HepG2 (cell line): ENCODE data around the gene PHLPP2. TPM values are rescaled to one million over a fixed set of nuclear protein-coding genes. Genes with fewer than 3 reads are reported as not detected.
A peak's percentile ranks its signal among the peaks of the same experiment; 100 is the strongest.

Experiments used
- ATAC-seq: fragments of 200-7000 bp; cut with Tn5 transposase; 3 replicates; pipeline ENCODE4 v1.9.1; 2020; ENCODE audit warnings: mild to moderate bottlenecking, moderate library complexity
- BruUV-seq: library from RNA; stranded (reverse); fragments of 400-500 nt; replicated peaks from 2 replicates; lab custom pipeline; 2021; lab: Mats Ljungman, UMichigan
- CTCF ChIA-PET: fragments of 300-600 bp; formaldehyde crosslinking; extraction: SDS; loops from one replicate; lab custom pipeline; 2021; ENCODE audit warnings: low total read pairs, inconsistent platforms, low intra/inter-chr PET ratio; lab: Yijun Ruan, JAX
- POLR2A ChIA-PET: fragments of 350-600 bp; sonication (Branson Sonifier 250); formaldehyde crosslinking; loops from one replicate; lab custom pipeline; 2020; ENCODE audit warnings: antibody characterized with exemption, inconsistent platforms; lab: Yijun Ruan, JAX
- DNase-seq: peaks from one replicate; pipeline ENCODE4 v3.0.0-alpha.2; 2015; ENCODE audit warnings: low spot score
- FAIRE-seq: peaks from 3 replicates; lab custom pipeline; 2011; peaks lifted over from hg19 to GRCh38; lab: Jason Lieb, UNC
- H2AFZ ChIP-seq: one replicate; pipeline ENCODE4 v1.6.1; 2011; ENCODE audit warnings: low read length, inconsistent platforms
- H3K27ac ChIP-seq: fragments of 300-600 bp; 3 replicates; pipeline ENCODE4 v1.8.0; 2011; ENCODE audit warnings: mixed run types, mild to moderate bottlenecking, mixed read lengths, low read length, inconsistent platforms; ENCODE audit not compliant: insufficient read depth; ENCODE audit errors: extremely low read length
- H3K27me3 ChIP-seq, 2 experiments: fragments of 200-600 bp in 1 of 2; 2 replicates in 1 of 2; 3 replicates in 1 of 2; pipeline versions ENCODE4 v1.6.0 to v1.8.0; 2011; ENCODE audit warnings: low read length in 2 of 2, mild to moderate bottlenecking in 2 of 2, moderate library complexity in 2 of 2, inconsistent platforms in 1 of 2; ENCODE audit not compliant: insufficient read depth in 2 of 2, control insufficient read depth in 1 of 2
- H3K36me3 ChIP-seq, 2 experiments: fragments of 200-600 bp in 1 of 2; replicated peaks in 1 of 2; 2 replicates in 1 of 2; 3 replicates in 1 of 2; pipeline versions ENCODE4 v1.5.1 to v1.8.0; 2011; ENCODE audit warnings: low read length in 2 of 2, inconsistent platforms in 1 of 2; ENCODE audit not compliant: insufficient read depth in 2 of 2, control insufficient read depth in 1 of 2
- H3K4me1 ChIP-seq: 2 replicates; pipeline ENCODE4 v1.5.1; 2012; ENCODE audit warnings: low read length, inconsistent platforms; ENCODE audit not compliant: insufficient read depth
- H3K4me2 ChIP-seq: 2 replicates; pipeline ENCODE4 v1.6.0; 2011; ENCODE audit warnings: low read depth, low read length, inconsistent platforms
- H3K4me3 ChIP-seq, 3 experiments: fragments of 200-600 bp in 1 of 3; sonication (generic), shearing (Covaris generic) in 1 of 3; replicated peaks in 1 of 3; 2 replicates each; pipeline ENCODE4 v1.5.1; 2011 to 2016; ENCODE audit warnings: low read length in 3 of 3, inconsistent platforms in 2 of 3, low read depth in 2 of 3, mild to moderate bottlenecking in 2 of 3, control low read depth in 1 of 3, mixed read lengths in 1 of 3; ENCODE audit not compliant: insufficient read depth in 1 of 3
- H3K79me2 ChIP-seq: one replicate; pipeline ENCODE4 v1.6.1; 2011; ENCODE audit warnings: low read length, inconsistent platforms; ENCODE audit not compliant: insufficient read depth
- H3K9ac ChIP-seq: 2 replicates; pipeline ENCODE4 v1.6.0; 2011; ENCODE audit warnings: mild to moderate bottlenecking, low read depth, low read length, inconsistent platforms; ENCODE audit not compliant: insufficient read depth
- H3K9me3 ChIP-seq: 2 replicates; pipeline ENCODE4 v1.5.1; 2012; ENCODE audit warnings: mild to moderate bottlenecking, low read length
- H4K20me1 ChIP-seq: 2 replicates; pipeline ENCODE4 v1.6.0; 2011; ENCODE audit warnings: inconsistent platforms, mild to moderate bottlenecking, low read length, moderate library complexity; ENCODE audit not compliant: insufficient read depth
- CREB1 ChIP-seq, 2 experiments: fragments of 450-650 bp in 1 of 2; IDR thresholded peaks; 2 replicates each; pipeline ENCODE4 v1.6.1; 2016 to 2017; ENCODE audit warnings: control low read depth in 1 of 2, mild to moderate bottlenecking in 1 of 2, missing compliant biosample characterization in 1 of 2, missing genetic modification characterization in 1 of 2
- DMTF1 ChIP-seq: sonication (generic); formaldehyde crosslinking; IDR thresholded peaks from 2 replicates; pipeline ENCODE4 v1.4.0; 2020; ENCODE audit warnings: mild to moderate bottlenecking, missing genetic modification reagents
- HNF4G ChIP-seq, 2 experiments: sonication (generic) in 1 of 2; formaldehyde crosslinking in 1 of 2; IDR thresholded peaks; 2 replicates each; pipeline versions ENCODE4 v1.4.0 to v1.6.1; 2011 to 2020; ENCODE audit warnings: borderline replicate concordance in 2 of 2, low read depth in 2 of 2, mild to moderate bottlenecking in 2 of 2, low read length in 1 of 2, missing genetic modification reagents in 1 of 2, moderate library complexity in 1 of 2
- MAFK ChIP-seq, 2 experiments: IDR thresholded peaks in 1 of 2; conservative IDR thresholded peaks in 1 of 2; 2 replicates each; pipeline ENCODE4 v1.6.1; 2011; ENCODE audit warnings: improper control_type of control experiment in 2 of 2, low read length in 2 of 2
- PITX1 ChIP-seq: sonication (generic); formaldehyde crosslinking; IDR thresholded peaks from 2 replicates; pipeline ENCODE4 v1.5.1; 2020; ENCODE audit warnings: mild to moderate bottlenecking, missing genetic modification reagents
- RARG ChIP-seq: sonication (generic); formaldehyde crosslinking; IDR thresholded peaks from 2 replicates; pipeline ENCODE4 v1.4.0; 2020; ENCODE audit warnings: low read depth, mild to moderate bottlenecking, missing genetic modification reagents
- RXRB ChIP-seq: IDR thresholded peaks from 2 replicates; pipeline ENCODE4 v1.6.1; 2016; ENCODE audit warnings: borderline replicate concordance, missing genetic modification reagents, missing compliant biosample characterization
- U2AF1 ChIP-seq: fragments of 200-400 bp; formaldehyde crosslinking; optimal IDR thresholded peaks from 2 replicates; pipeline ENCODE3; 2017; ENCODE audit warnings: mild to moderate bottlenecking, low read depth, low read length
- ZNF33A ChIP-seq: sonication (generic); formaldehyde crosslinking; IDR thresholded peaks from 2 replicates; pipeline ENCODE4 v1.5.1; 2020; ENCODE audit warnings: missing genetic modification reagents, mild to moderate bottlenecking, moderate library complexity, borderline replicate concordance
- ZNF432 ChIP-seq: sonication (generic); formaldehyde crosslinking; IDR thresholded peaks from 2 replicates; pipeline ENCODE4 v1.5.0; 2020; ENCODE audit warnings: missing genetic modification reagents, mild to moderate bottlenecking, borderline replicate concordance
- ZNF501 ChIP-seq: sonication (generic); formaldehyde crosslinking; IDR thresholded peaks from 2 replicates; pipeline ENCODE4 v1.5.1; 2020; ENCODE audit warnings: mild to moderate bottlenecking, moderate library complexity, missing genetic modification reagents
- ZNF674 ChIP-seq: sonication (generic); formaldehyde crosslinking; IDR thresholded peaks from 2 replicates; pipeline ENCODE4 v1.5.0; 2020; ENCODE audit warnings: low read depth, mild to moderate bottlenecking, missing genetic modification reagents
- ZNF7 ChIP-seq: IDR thresholded peaks from 2 replicates; pipeline ENCODE4 v1.6.1; 2016; ENCODE audit warnings: missing biosample characterization, missing genetic modification reagents
- WGBS: methylation state at CpG from one replicate; pipeline ENCODE4 v1.1.6; 2017; ENCODE audit warnings: low lambda C conversion rate; 5-methylcytosine and 5-hydroxymethylcytosine counted together
- in situ Hi-C: cut with HindIII; loops from 2 replicates; pipeline ENCODE4 v1.10.0; 2017; ENCODE audit warnings: low pct_unique_long_range_greater_than_20kb; ENCODE audit not compliant: extremely low pct_ligation_motif_present
- intact Hi-C: fragments of 100-400 bp; cut with micrococcal nuclease; formaldehyde crosslinking; loops from one replicate; pipeline ENCODE4 v1.10.0; 2022; ENCODE audit not compliant: unreplicated experiment
- polyA plus RNA-seq, 8 experiments: library from polyadenylated mRNA; depleted of rRNA in 3 of 8; stranded (reverse) in 7 of 8; unstranded in 1 of 8; fragments of >200 nt; fragmentation: Illumina TruSeq in 4 of 8; extraction: Trizol in 4 of 8; gene quantifications; 2 replicates each; pipeline versions ENCODE4 v1.2.1 to v1.2.3, GENCODE V29; 2011 to 2016; ENCODE audit warnings: low read depth in 4 of 8, missing spikeins in 1 of 8, mixed read lengths in 1 of 8; ENCODE audit not compliant: insufficient read depth in 1 of 8
- total RNA-seq, 5 experiments: library from RNA; depleted of rRNA; stranded (reverse); fragments of >200 nt; fragmentation: Illumina TruSeq; extraction: Trizol; gene quantifications; 2 replicates each; pipeline ENCODE4 v1.2.3, GENCODE V29; 2016; ENCODE audit warnings: low read depth in 1 of 5
- TF ChIP-seq, protein P1 (sequence below): sonication (generic); formaldehyde crosslinking; IDR thresholded peaks from 2 replicates; pipeline ENCODE4 v1.5.1; 2020; ENCODE audit warnings: missing genetic modification reagents, mild to moderate bottlenecking, borderline replicate concordance

The PHLPP2 gene
- total and polyA plus RNA-seq, 2 of the 13 experiments (the other 11 are each of a cell fraction or from before 2014, with no cell fraction given): 8.9 TPM

DNA sequence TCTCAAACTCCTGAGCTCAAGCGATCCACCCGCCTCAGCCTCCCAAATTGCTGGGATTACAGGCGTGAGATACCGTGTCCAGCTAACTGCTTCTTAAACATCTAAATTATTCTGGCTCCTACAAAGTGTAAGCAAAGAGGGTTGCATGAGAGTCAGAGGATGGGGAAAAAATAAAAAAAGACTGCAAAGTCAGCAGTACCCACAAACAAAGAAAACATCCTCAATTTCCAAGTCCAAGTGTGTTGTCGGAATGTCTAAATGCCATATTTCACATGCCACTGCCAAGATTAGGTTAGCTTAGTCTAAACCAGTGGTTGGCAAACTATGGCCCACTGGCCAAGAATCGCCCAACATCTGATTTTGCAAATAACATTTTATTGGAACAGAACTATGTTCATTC lies 13.0 kb upstream of the PHLPP2 start:
- DNase-seq: no peak
- TF ChIP-seq RXRB (CRISPR knock-in tag) (no peak), CREB1 (IDR thresholded peaks at IDR 0.05) (no peak), CREB1 (CRISPR knock-in tag; IDR thresholded peaks at IDR 0.05) (no peak), MAFK (conservative IDR thresholded peaks at IDR 0.05 in 1 of 2, IDR thresholded peaks at IDR 0.05 in 1 of 2; ENCODE audit: low read length in 2 of 2) (peak; percentile 19 to 55; a peak in 2 of 4 replicates)
- TF ChIP-seq, all 625 proteins: peak for 1
- intact Hi-C loops: no loop called here
- ChIA-PET POLR2A (no interaction called here), CTCF (no interaction called here)
- ATAC-seq (no peak), FAIRE-seq (no peak)
- peaks cover 23 to 68% of the 10 kb centered on the region in 2 experiments for H3K36me3 ChIP-seq
- H3K27me3 ChIP-seq: no peaks in the 10 kb centered on the region
- in situ Hi-C loops: no loop called here
- no peak overlapping the region for H3K9ac ChIP-seq
- H3K4me1 ChIP-seq: peaks cover 25% of the 10 kb centered on the region
- no TSS peak for BruUV-seq
- no peaks in the 10 kb centered on the region for H4K20me1 ChIP-seq
- H3K27ac ChIP-seq: no peak overlapping the region
- no peak overlapping the region for H2AFZ ChIP-seq
- H3K79me2 ChIP-seq: no peaks in the 10 kb centered on the region
- H3K4me2 ChIP-seq: no peak overlapping the region
- no peaks in the 10 kb centered on the region for H3K9me3 ChIP-seq
- no peak overlapping the region for H3K4me3 ChIP-seq
- WGBS: 100% methylated on average over 6 of the region's 6 CpGs

DNA sequence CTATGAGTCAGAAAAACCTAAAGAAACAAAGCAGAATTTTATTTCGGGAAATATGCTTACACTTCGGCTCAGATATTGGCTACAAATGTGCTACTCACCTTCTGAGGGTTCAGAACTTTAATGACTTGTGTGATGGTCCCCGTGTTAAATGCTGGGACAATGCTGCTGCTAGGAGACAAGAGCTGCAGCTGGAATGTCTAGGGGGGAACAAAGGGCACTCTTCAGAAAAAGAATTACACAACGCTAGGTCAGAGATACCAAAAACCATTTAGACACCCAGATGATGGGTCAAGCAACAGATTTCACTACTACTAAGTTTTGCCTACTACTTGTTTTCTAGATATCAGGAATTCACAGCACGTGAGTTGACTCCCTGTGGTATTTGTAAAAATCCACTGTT lies 10.0 kb upstream of the PHLPP2 start:
- DNase-seq (peak; percentile 12), ATAC-seq (peak; percentile 34; the same call in 2 of the 3 replicates), FAIRE-seq (peak; percentile 73)
- no peaks in the 10 kb centered on the region for H3K27me3 ChIP-seq
- 71% methylated on average over 5 of the region's 5 CpGs for WGBS
- no peak overlapping the region for H3K4me3 ChIP-seq
- POLR2A ChIA-PET: no interaction called here
- H3K79me2 ChIP-seq: no peaks in the 10 kb centered on the region
- H3K4me2 ChIP-seq: no peak overlapping the region
- in situ Hi-C loops (no loop called here), intact Hi-C loops (no loop called here)
- no peaks in the 10 kb centered on the region for H4K20me1 ChIP-seq
- H2AFZ ChIP-seq: no peak overlapping the region
- H3K9me3 ChIP-seq: no peaks in the 10 kb centered on the region
- BruUV-seq: no TSS peak
- H3K4me1 ChIP-seq: peaks cover 21% of the 10 kb centered on the region
- no peak overlapping the region for H3K27ac ChIP-seq
- peaks cover 25 to 71% of the 10 kb centered on the region in 2 experiments for H3K36me3 ChIP-seq
- H3K9ac ChIP-seq: no peak overlapping the region
- CTCF ChIA-PET: no interaction called here
- TF ChIP-seq ZNF432 (CRISPR knock-in tag): no peak
- no peak for TF ChIP-seq PITX1 (CRISPR knock-in tag)
- no peak for TF ChIP-seq ZNF501
- no peak for TF ChIP-seq ZNF674 (CRISPR knock-in tag)
- TF ChIP-seq, protein P1, sequence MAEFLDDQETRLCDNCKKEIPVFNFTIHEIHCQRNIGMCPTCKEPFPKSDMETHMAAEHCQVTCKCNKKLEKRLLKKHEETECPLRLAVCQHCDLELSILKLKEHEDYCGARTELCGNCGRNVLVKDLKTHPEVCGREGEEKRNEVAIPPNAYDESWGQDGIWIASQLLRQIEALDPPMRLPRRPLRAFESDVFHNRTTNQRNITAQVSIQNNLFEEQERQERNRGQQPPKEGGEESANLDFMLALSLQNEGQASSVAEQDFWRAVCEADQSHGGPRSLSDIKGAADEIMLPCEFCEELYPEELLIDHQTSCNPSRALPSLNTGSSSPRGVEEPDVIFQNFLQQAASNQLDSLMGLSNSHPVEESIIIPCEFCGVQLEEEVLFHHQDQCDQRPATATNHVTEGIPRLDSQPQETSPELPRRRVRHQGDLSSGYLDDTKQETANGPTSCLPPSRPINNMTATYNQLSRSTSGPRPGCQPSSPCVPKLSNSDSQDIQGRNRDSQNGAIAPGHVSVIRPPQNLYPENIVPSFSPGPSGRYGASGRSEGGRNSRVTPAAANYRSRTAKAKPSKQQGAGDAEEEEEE (CRISPR knock-in tag): no peak
- no peak for TF ChIP-seq DMTF1 (CRISPR knock-in tag)
- no peak for TF ChIP-seq ZNF7 (CRISPR knock-in tag)
- no peak for TF ChIP-seq ZNF33A (CRISPR knock-in tag)
- TF ChIP-seq RARG (CRISPR knock-in tag): no peak
- peak; percentile 58; the same call in 1 of the 2 replicates for TF ChIP-seq HNF4G (IDR thresholded peaks at IDR 0.05; ENCODE audit: borderline replicate concordance, low read depth, low read length)
- no peak for TF ChIP-seq HNF4G (CRISPR knock-in tag; IDR thresholded peaks at IDR 0.05; ENCODE audit: borderline replicate concordance, low read depth)
- TF ChIP-seq U2AF1: no peak
